SK-N-SH (cell line): ENCODE measurements around the gene MAD2L2. TPM values are rescaled to one million over a fixed set of nuclear protein-coding genes. Genes with fewer than 3 reads are reported as not detected.

Experiments
- CTCF ChIA-PET: fragments of 300-600, 350-600 bp; formaldehyde crosslinking; extraction: SDS; loops from one replicate; lab custom pipeline; 2021; lab: Yijun Ruan, JAX
- POLR2A ChIA-PET: fragments of 350-600 bp; sonication (Branson Sonifier 250); formaldehyde crosslinking; extraction: SDS; loops from one replicate; lab custom pipeline; 2020; ENCODE audit warnings: antibody characterized with exemption, inconsistent platforms; lab: Yijun Ruan, JAX
- DNase-seq: peaks from one replicate; pipeline ENCODE4 v3.0.0; 2012
- H2AFZ ChIP-seq: fragments of 200-600 bp; sonication (generic); 2 replicates; pipeline ENCODE4 v1.8.1; 2016; ENCODE audit warnings: antibody characterized with exemption, mild to moderate bottlenecking, low read depth
- H3F3A ChIP-seq: fragments of 200-600 bp; sonication (generic); replicated peaks from 2 replicates; pipeline ENCODE3; 2016; ENCODE audit warnings: antibody characterized with exemption, mild to moderate bottlenecking; ENCODE audit not compliant: insufficient read depth
- H3K27ac ChIP-seq, 2 experiments: fragments of 200-500 bp in 1 of 2; fragments of 200-600 bp in 1 of 2; sonication (Bioruptor generic) in 1 of 2; sonication (generic), shearing (Covaris generic) in 1 of 2; 2 replicates each; pipeline versions ENCODE4 v1.5.1 to v1.6.1; 2014 to 2016; ENCODE audit warnings: low read depth in 2 of 2, inconsistent platforms in 1 of 2, low read length in 1 of 2, mild to moderate bottlenecking in 1 of 2, mixed read lengths in 1 of 2
- H3K27me3 ChIP-seq: fragments of 200-600 bp; sonication (generic), shearing (Covaris generic); 2 replicates; pipeline ENCODE4 v1.6.1; 2016; ENCODE audit warnings: mixed run types; ENCODE audit not compliant: insufficient read depth
- H3K36me3 ChIP-seq, 2 experiments: fragments of 200-500 bp in 1 of 2; fragments of 200-600 bp in 1 of 2; sonication (Bioruptor generic) in 1 of 2; sonication (generic) in 1 of 2; replicated peaks in 1 of 2; 2 replicates each; pipeline versions ENCODE3 to v1.5.1; 2014 to 2016; ENCODE audit warnings: low read length in 1 of 2, mild to moderate bottlenecking in 1 of 2; ENCODE audit not compliant: insufficient read depth in 2 of 2, control insufficient read depth in 1 of 2
- H3K4me1 ChIP-seq, 2 experiments: fragments of 200-500 bp in 1 of 2; fragments of 200-600 bp in 1 of 2; sonication (Bioruptor generic) in 1 of 2; sonication (generic), shearing (Covaris generic) in 1 of 2; 2 replicates each; pipeline versions ENCODE4 v1.5.1 to v1.6.1; 2014 to 2016; ENCODE audit warnings: low read depth in 1 of 2, low read length in 1 of 2, mixed run types in 1 of 2; ENCODE audit not compliant: insufficient read depth in 2 of 2, control insufficient read depth in 1 of 2
- H3K4me2 ChIP-seq: fragments of 200-600 bp; sonication (generic), shearing (Covaris generic); 2 replicates; pipeline ENCODE4 v1.6.1; 2017; ENCODE audit warnings: mixed run types
- H3K4me3 ChIP-seq, 2 experiments: fragments of 200-500 bp in 1 of 2; fragments of 200-600 bp in 1 of 2; sonication (Bioruptor generic) in 1 of 2; sonication (generic), shearing (Covaris generic) in 1 of 2; 2 replicates each; pipeline versions ENCODE4 v1.5.1 to v1.8.1; 2014 to 2016; ENCODE audit warnings: low read depth in 2 of 2, inconsistent platforms in 1 of 2, low read length in 1 of 2, mild to moderate bottlenecking in 1 of 2, mixed read lengths in 1 of 2, moderate library complexity in 1 of 2
- H3K79me2 ChIP-seq: fragments of 200-600 bp; sonication (generic); 2 replicates; pipeline ENCODE4 v1.8.1; 2017; ENCODE audit warnings: mild to moderate bottlenecking; ENCODE audit not compliant: insufficient read depth
- H3K9ac ChIP-seq: fragments of 200-600 bp; sonication (generic); 2 replicates; pipeline ENCODE4 v1.6.1; 2017; ENCODE audit warnings: mixed run types
- H3K9me2 ChIP-seq: fragments of 200-600 bp; sonication (generic); 2 replicates; pipeline ENCODE4 v1.6.1; 2017; ENCODE audit warnings: mixed run types
- H3K9me3 ChIP-seq: fragments of 200-600 bp; sonication (generic); 2 replicates; pipeline ENCODE4 v1.6.1; 2017; ENCODE audit warnings: mixed run types, mild to moderate bottlenecking, moderate library complexity
- H4K20me1 ChIP-seq: fragments of 200-600 bp; sonication (generic); 2 replicates; pipeline ENCODE4 v1.6.1; 2017; ENCODE audit warnings: mild to moderate bottlenecking, mixed run types; ENCODE audit not compliant: insufficient read depth
- ELF1 ChIP-seq: IDR thresholded peaks from 2 replicates; pipeline ENCODE4 v1.4.0; 2012
- EZH2phosphoT487 ChIP-seq: fragments of 200-600 bp; sonication (generic); IDR thresholded peaks from 2 replicates; pipeline ENCODE4 v1.6.1; 2017; ENCODE audit warnings: low read depth, mixed run types, mild to moderate bottlenecking, antibody characterized with exemption, moderate library complexity, borderline replicate concordance
- FOSL2 ChIP-seq: IDR thresholded peaks from 2 replicates; pipeline ENCODE4 v1.4.0; 2012; ENCODE audit warnings: low read depth, mild to moderate bottlenecking, moderate library complexity, borderline replicate concordance
- MXI1 ChIP-seq: IDR thresholded peaks from 2 replicates; pipeline ENCODE4 v1.6.1; 2012; ENCODE audit warnings: mild to moderate bottlenecking, low read depth, low read length, improper control_type of control experiment
- NRF1 ChIP-seq: IDR thresholded peaks from 2 replicates; pipeline ENCODE4 v1.6.1; 2012; ENCODE audit warnings: low read depth, mild to moderate bottlenecking, low read length
- POLR2AphosphoS5 ChIP-seq: IDR thresholded peaks from 2 replicates; pipeline ENCODE4 v1.6.1; 2012; ENCODE audit warnings: low read depth, low read length
- RAD21 ChIP-seq: IDR thresholded peaks from 2 replicates; pipeline ENCODE4 v1.6.1; 2012; ENCODE audit warnings: mild to moderate bottlenecking, low read length
- RCOR1 ChIP-seq: fragments of 150-350 bp; IDR thresholded peaks from 2 replicates; pipeline ENCODE4 v1.6.1; 2017; ENCODE audit warnings: antibody characterized with exemption, low read length
- RXRA ChIP-seq: IDR thresholded peaks from 2 replicates; pipeline ENCODE4 v1.4.0; 2012; ENCODE audit warnings: low read depth, mild to moderate bottlenecking, borderline replicate concordance
- SIN3A ChIP-seq: IDR thresholded peaks from 2 replicates; pipeline ENCODE4 v1.6.1; 2012; ENCODE audit warnings: low read depth, mild to moderate bottlenecking, low read length, moderate library complexity, borderline replicate concordance
- SMC3 ChIP-seq: IDR thresholded peaks from 2 replicates; pipeline ENCODE4 v1.6.1; 2012; ENCODE audit warnings: low read depth, low read length, improper control_type of control experiment
- WGBS: methylation state at CpG from one replicate; pipeline ENCODE4 v1.1.6; 2017; ENCODE audit warnings: low lambda C conversion rate; 5-methylcytosine and 5-hydroxymethylcytosine counted together
- polyA plus RNA-seq, 3 experiments: library from polyadenylated mRNA; depleted of rRNA; stranded (reverse); fragments of >200 nt; gene quantifications; 2 replicates each; pipeline ENCODE4 v1.2.3, GENCODE V29; 2012
- TF ChIP-seq, protein P1 (sequence below): fragments of 150-350 bp; IDR thresholded peaks from 2 replicates; pipeline ENCODE4 v1.6.1; 2017; ENCODE audit warnings: antibody characterized with exemption, low read length, low read depth, borderline replicate concordance
- TF ChIP-seq, protein P2 (sequence below): IDR thresholded peaks from 2 replicates; pipeline ENCODE4 v1.6.1; 2012; ENCODE audit warnings: mild to moderate bottlenecking, low read depth, low read length, moderate library complexity
- TF ChIP-seq, protein P3 (sequence below): fragments of 150-350 bp; IDR thresholded peaks from 2 replicates; pipeline ENCODE4 v1.6.1; 2016; ENCODE audit warnings: mild to moderate bottlenecking, low read depth, low read length
- TF ChIP-seq, protein P4 (sequence below): fragments of 200-600 bp; sonication (generic); IDR thresholded peaks from 2 replicates; pipeline ENCODE4 v1.6.1; 2017; ENCODE audit warnings: antibody characterized with exemption, mild to moderate bottlenecking, moderate library complexity

Gene MAD2L2
- polyA plus RNA-seq, 1 of the 3 experiments (the other 2 are of a cell fraction) = 94.0 TPM

DNA sequence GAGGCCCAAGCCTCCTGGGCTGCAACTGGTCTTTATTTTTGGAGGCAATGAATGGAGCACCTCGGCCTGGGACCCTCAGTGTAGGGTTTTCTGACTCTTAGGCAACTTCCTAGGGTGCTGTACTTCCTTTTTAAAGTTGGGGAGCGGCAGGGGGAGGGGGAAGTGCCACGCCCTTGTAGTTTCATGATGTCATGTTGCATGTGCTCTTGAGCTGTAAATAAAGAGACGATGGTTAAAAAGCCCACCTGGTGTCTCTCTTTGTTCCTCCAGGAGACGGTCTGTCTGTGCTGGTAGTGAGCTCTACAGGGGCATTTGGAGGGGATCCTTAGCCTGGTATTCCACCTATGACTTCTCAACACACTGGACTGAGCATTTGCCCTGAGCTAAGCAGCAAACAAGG, 44.7 kb upstream of the MAD2L2 start (continued):
- TF ChIP-seq, protein P1, sequence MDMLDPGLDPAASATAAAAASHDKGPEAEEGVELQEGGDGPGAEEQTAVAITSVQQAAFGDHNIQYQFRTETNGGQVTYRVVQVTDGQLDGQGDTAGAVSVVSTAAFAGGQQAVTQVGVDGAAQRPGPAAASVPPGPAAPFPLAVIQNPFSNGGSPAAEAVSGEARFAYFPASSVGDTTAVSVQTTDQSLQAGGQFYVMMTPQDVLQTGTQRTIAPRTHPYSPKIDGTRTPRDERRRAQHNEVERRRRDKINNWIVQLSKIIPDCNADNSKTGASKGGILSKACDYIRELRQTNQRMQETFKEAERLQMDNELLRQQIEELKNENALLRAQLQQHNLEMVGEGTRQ = no peak
- no peak for TF ChIP-seq EZH2phosphoT487
- TF ChIP-seq FOSL2 = no peak
- TF ChIP-seq MXI1 = no peak
- no peak for TF ChIP-seq RXRA
- TF ChIP-seq, protein P2, sequence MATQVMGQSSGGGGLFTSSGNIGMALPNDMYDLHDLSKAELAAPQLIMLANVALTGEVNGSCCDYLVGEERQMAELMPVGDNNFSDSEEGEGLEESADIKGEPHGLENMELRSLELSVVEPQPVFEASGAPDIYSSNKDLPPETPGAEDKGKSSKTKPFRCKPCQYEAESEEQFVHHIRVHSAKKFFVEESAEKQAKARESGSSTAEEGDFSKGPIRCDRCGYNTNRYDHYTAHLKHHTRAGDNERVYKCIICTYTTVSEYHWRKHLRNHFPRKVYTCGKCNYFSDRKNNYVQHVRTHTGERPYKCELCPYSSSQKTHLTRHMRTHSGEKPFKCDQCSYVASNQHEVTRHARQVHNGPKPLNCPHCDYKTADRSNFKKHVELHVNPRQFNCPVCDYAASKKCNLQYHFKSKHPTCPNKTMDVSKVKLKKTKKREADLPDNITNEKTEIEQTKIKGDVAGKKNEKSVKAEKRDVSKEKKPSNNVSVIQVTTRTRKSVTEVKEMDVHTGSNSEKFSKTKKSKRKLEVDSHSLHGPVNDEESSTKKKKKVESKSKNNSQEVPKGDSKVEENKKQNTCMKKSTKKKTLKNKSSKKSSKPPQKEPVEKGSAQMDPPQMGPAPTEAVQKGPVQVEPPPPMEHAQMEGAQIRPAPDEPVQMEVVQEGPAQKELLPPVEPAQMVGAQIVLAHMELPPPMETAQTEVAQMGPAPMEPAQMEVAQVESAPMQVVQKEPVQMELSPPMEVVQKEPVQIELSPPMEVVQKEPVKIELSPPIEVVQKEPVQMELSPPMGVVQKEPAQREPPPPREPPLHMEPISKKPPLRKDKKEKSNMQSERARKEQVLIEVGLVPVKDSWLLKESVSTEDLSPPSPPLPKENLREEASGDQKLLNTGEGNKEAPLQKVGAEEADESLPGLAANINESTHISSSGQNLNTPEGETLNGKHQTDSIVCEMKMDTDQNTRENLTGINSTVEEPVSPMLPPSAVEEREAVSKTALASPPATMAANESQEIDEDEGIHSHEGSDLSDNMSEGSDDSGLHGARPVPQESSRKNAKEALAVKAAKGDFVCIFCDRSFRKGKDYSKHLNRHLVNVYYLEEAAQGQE = no peak
- no peak for TF ChIP-seq ELF1
- no peak for TF ChIP-seq RCOR1
- TF ChIP-seq SIN3A = no peak

DNA sequence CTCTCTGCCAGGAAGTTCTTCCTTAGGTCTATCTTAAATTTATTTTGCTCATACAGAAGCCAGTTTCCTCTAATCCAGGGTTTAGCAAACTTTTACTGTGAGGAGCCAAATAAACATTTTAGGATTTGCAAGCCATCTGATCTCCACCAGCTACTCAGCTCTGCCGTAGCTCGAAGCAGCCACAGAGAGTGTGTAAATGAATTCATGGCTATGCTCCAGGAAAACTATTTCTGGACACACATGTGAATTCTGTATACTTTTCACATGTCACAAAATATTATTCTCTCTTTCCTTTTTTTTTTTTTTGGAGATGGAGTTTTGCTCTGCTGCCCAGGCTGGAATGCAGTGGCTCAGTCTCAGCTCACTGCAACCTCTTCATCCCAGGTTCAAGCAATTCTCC, 41.6 kb upstream of the MAD2L2 start:
- Histone ChIP-seq H3K9me2 (no peaks in the 10 kb centered on the region), H3F3A (no peaks in the 10 kb centered on the region), H4K20me1 (no peaks in the 10 kb centered on the region), H3K9ac (no peak overlapping the region), H2AFZ (no peak overlapping the region), H3K36me3 (no peaks in the 10 kb centered on the region), H3K4me2 (no peak overlapping the region), H3K4me1 (peaks cover 0 to 4% of the 10 kb centered on the region in 2 experiments; a peak in 1 of 4 replicates), H3K4me3 (no peak overlapping the region), H3K79me2 (no peaks in the 10 kb centered on the region), H3K27ac (no peak overlapping the region), H3K27me3 (no peaks in the 10 kb centered on the region)
- 82% methylated on average over 2 of the region's 2 CpGs for WGBS
- no peak for DNase-seq
- POLR2A ChIA-PET = no interaction called here
- TF ChIP-seq, protein P3, sequence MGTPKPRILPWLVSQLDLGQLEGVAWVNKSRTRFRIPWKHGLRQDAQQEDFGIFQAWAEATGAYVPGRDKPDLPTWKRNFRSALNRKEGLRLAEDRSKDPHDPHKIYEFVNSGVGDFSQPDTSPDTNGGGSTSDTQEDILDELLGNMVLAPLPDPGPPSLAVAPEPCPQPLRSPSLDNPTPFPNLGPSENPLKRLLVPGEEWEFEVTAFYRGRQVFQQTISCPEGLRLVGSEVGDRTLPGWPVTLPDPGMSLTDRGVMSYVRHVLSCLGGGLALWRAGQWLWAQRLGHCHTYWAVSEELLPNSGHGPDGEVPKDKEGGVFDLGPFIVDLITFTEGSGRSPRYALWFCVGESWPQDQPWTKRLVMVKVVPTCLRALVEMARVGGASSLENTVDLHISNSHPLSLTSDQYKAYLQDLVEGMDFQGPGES = no peak
- no peak for TF ChIP-seq POLR2AphosphoS5
- TF ChIP-seq, protein P4, sequence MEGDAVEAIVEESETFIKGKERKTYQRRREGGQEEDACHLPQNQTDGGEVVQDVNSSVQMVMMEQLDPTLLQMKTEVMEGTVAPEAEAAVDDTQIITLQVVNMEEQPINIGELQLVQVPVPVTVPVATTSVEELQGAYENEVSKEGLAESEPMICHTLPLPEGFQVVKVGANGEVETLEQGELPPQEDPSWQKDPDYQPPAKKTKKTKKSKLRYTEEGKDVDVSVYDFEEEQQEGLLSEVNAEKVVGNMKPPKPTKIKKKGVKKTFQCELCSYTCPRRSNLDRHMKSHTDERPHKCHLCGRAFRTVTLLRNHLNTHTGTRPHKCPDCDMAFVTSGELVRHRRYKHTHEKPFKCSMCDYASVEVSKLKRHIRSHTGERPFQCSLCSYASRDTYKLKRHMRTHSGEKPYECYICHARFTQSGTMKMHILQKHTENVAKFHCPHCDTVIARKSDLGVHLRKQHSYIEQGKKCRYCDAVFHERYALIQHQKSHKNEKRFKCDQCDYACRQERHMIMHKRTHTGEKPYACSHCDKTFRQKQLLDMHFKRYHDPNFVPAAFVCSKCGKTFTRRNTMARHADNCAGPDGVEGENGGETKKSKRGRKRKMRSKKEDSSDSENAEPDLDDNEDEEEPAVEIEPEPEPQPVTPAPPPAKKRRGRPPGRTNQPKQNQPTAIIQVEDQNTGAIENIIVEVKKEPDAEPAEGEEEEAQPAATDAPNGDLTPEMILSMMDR = no peak
- no peak for TF ChIP-seq SMC3
- TF ChIP-seq RAD21 = no peak
- TF ChIP-seq NRF1 = no peak
- no peak for TF ChIP-seq RXRA
- TF ChIP-seq, all 33 proteins: peak for 0
- H3K9me3 ChIP-seq = no peaks in the 10 kb centered on the region
- CTCF ChIA-PET = interaction anchor here (1.0 to 8.6 kb wide), 6 partner anchors 14 to 685 kb away, joined by 3 to 205 read pairs (median 69); partner anchors contain the start of genes AGTRAP, FBXO2 and FBXO6
